Stimulated activated CD4-positive, alpha-beta T cell treated with anti-CD3 and anti-CD28 coated beads, TNF-alpha, amount 100 ng/mL, for 1 hour (primary cell): ENCODE measurements around the gene NLGN4X.

Source experiments
- DNase-seq, 3 donors: peaks; one replicate each; pipeline ENCODE4 v3.0.0-alpha.2; 2020; ENCODE audit warnings: low read depth in 3 of 3, low spot score in 1 of 3

The NLGN4X gene

DNA sequence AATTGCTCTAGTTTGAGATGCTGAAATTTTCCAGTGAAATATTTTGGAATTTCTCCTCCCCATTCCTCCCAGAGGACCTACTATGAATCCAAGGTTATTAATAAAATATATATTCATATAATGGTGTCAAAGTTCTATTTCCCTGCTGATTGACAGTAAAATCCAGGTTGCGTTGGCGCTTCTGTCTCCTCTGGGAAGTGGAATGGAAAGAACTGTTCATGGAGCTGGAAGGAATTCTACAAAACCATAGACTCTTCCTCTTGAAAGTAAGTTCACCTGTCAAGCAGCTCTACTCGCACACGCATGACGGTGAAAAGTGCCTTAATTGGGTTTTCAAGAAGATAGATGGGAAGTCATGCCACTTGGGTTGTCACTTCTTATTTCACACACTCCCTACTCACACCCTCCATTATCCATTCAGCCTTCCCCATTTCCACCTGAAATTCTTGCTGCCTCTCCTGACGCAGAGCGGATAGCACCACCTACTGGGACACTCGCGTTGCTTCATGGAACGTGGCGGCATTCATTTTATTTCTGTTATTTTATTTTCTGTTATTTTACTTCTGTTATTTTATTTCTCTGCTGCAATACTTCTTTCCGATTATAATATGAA lies 351.6 kb downstream of the NLGN4X start:
- no peak for DNase-seq

- DNase-seq = no peak
Measured at GRCh38 chrX:5870238-5870637, 358.4 kb downstream of the NLGN4X start.

DNA sequence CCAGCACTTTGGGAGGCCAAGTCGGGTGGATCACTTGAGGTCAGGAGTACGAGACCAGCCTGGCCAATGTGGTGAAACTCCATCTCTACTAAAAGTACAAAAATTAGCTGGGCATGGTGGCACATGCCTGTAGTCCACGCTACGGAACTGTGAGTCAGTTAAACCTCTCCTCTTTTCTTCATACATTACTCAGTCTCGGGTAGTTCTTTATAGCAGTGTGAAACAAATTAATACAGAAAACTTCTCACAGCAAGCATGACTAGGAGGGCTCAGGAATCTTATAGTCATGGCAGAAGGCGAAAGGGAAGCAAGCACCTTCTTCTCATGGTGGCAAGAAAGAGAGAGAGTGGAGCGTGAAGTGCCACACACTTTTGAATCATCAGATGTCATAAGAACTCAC lies 358.9 kb downstream of the NLGN4X start:
- no peak for DNase-seq

- DNase-seq = no peak
Measured at GRCh38 chrX:5867778-5868177, 360.9 kb downstream of the NLGN4X start.

DNA sequence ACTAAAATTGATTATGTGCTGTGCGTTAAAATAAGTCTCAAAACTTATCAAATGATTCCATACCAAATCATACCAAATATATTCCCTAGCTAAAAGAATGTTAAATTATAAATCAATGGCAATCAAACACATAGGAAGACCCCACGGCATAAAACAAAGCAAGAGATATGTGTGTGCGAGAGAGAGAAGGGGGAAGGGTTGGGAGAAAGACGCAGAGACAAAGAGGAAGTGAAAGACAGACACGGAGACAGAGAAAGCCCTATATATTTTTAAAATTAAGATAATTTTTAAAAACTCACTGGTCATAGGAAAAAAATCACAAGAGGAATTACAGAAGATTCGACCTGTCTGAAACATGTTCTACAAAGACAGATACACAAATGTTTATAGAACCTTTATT lies 371.4 kb downstream of the NLGN4X start:
- no peak for DNase-seq

DNA sequence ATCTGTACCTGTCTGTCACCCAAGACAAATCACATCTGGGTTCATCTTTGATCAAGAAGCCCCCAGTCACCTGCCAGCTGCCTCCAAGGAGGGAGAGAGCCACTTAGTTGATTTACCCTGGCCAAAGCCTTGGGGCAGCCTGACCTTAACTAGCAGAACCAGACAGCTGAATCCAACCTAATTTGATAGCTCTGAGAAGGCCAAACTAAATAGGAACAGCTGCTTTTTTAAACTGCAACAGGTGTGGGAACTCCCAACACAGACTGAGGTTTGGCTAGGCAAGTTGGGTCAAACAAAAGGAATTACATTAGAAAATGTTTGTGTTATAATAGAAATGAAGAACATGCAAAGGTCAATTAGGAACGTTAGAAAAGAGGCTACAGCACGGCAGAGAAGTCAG lies 375.7 kb downstream of the NLGN4X start:
- no peak for DNase-seq

GRCh38 chrX:5842601-5843000 lies 386.1 kb downstream of the NLGN4X start:
- DNase-seq = no peak
